Measurements from ENCODE around the gene TPSAB1.
"Not testable (repeated sequence)": the region's sequence is repeated elsewhere in the genome, so short reads cannot be mapped to it uniquely, and the experiment has no call there.

TPSAB1 gene

GRCh38 chr16:1240436-1240835, at the start of gene TPSAB1:
Gene TPSAB1 (plus strand): TSS chr16:1240705. CDS start chr16:1240939, 234 bp downstream.
- FAIRE-seq; DNase-seq (ENCODE audit: extremely low spot score, insufficient read length, low read depth): not testable (repeated sequence)

GRCh38 chr16:1190789-1191188, 49.7 kb upstream of the TPSAB1 start:
- not testable (repeated sequence) for FAIRE-seq; DNase-seq (ENCODE audit: extremely low spot score, insufficient read length, low read depth)

GRCh38 chr16:1192384-1193073, 48.0 kb upstream of the TPSAB1 start:
- no peak for FAIRE-seq
- no peak for DNase-seq (ENCODE audit: extremely low spot score, insufficient read length, low read depth)

- FAIRE-seq (no peak), DNase-seq (ENCODE audit: extremely low spot score, insufficient read length, low read depth) (no peak)
Measured at GRCh38 chr16:1193143-1193824, 47.2 kb upstream of the TPSAB1 start.

- DNase-seq (ENCODE audit: extremely low spot score, insufficient read length, low read depth) (no peak), FAIRE-seq (no peak)
Measured at GRCh38 chr16:1193825-1194581, 46.5 kb upstream of the TPSAB1 start.

GRCh38 chr16:1194665-1195392, 45.7 kb upstream of the TPSAB1 start:
- no peak for DNase-seq (ENCODE audit: extremely low spot score, insufficient read length, low read depth)
- FAIRE-seq: no peak

GRCh38 chr16:1195393-1195666, 45.2 kb upstream of the TPSAB1 start:
- FAIRE-seq: no peak
- DNase-seq (ENCODE audit: extremely low spot score, insufficient read length, low read depth): no peak

GRCh38 chr16:1196494-1196893, 44.0 kb upstream of the TPSAB1 start:
- FAIRE-seq (no peak), DNase-seq (ENCODE audit: extremely low spot score, insufficient read length, low read depth) (no peak)

GRCh38 chr16:1197237-1197866, 43.2 kb upstream of the TPSAB1 start:
- no peak for FAIRE-seq
- DNase-seq (ENCODE audit: extremely low spot score, insufficient read length, low read depth): no peak

- no peak for FAIRE-seq
- no peak for DNase-seq (ENCODE audit: extremely low spot score, insufficient read length, low read depth)
Measured at GRCh38 chr16:1198194-1198593, 42.3 kb upstream of the TPSAB1 start.

- not testable (repeated sequence) for FAIRE-seq; DNase-seq (ENCODE audit: extremely low spot score, insufficient read length, low read depth)
Measured at GRCh38 chr16:1198671-1199346, 41.7 kb upstream of the TPSAB1 start.

- DNase-seq (ENCODE audit: extremely low spot score, insufficient read length, low read depth) (no peak), FAIRE-seq (no peak)
Measured at GRCh38 chr16:1199347-1200013, 41.0 kb upstream of the TPSAB1 start.

GRCh38 chr16:1200014-1200627, 40.4 kb upstream of the TPSAB1 start:
- no peak for DNase-seq (ENCODE audit: extremely low spot score, insufficient read length, low read depth)
- FAIRE-seq: no peak

- FAIRE-seq: no peak
- DNase-seq (ENCODE audit: extremely low spot score, insufficient read length, low read depth): no peak
Measured at GRCh38 chr16:1201444-1201843, 39.1 kb upstream of the TPSAB1 start.

GRCh38 chr16:1202274-1202673, 38.2 kb upstream of the TPSAB1 start:
- FAIRE-seq (no peak), DNase-seq (ENCODE audit: extremely low spot score, insufficient read length, low read depth) (no peak)

- FAIRE-seq: no peak
- no peak for DNase-seq (ENCODE audit: extremely low spot score, insufficient read length, low read depth)
Measured at GRCh38 chr16:1204933-1205332, 35.6 kb upstream of the TPSAB1 start.

- DNase-seq (ENCODE audit: extremely low spot score, insufficient read length, low read depth) (no peak), FAIRE-seq (no peak)
Measured at GRCh38 chr16:1206326-1206725, 34.2 kb upstream of the TPSAB1 start.

- no peak for FAIRE-seq
- DNase-seq (ENCODE audit: extremely low spot score, insufficient read length, low read depth): no peak
Measured at GRCh38 chr16:1206786-1207185, 33.7 kb upstream of the TPSAB1 start.

Measured in GM18507 (cell line).